GM19351 (cell line): ENCODE results near the gene SLC2A14.
"Not testable (repeated sequence)": the region's sequence is repeated elsewhere in the genome, so short reads cannot be mapped to it uniquely, and the experiment has no call there.

Experiments
- ATAC-seq: cut with Tn5 transposase; IDR thresholded peaks from one replicate; pipeline ENCODE4 v1.9.1; 2021; ENCODE audit warnings: mild to moderate bottlenecking, moderate library complexity; ENCODE audit not compliant: unreplicated experiment

The SLC2A14 gene

GRCh38 chr12:7872566-7873319 lies at the start of gene SLC2A14:
TSS of gene SLC2A14 (minus strand) at chr12:7872915. CDS start at chr12:7869880, 3,035 bp downstream.
- ATAC-seq: no peak

- not testable (repeated sequence) for ATAC-seq
Observed at GRCh38 chr12:7921181-7921580, 48.5 kb upstream of the SLC2A14 start.

- not testable (repeated sequence) for ATAC-seq
Observed at GRCh38 chr12:7918268-7918590, 45.5 kb upstream of the SLC2A14 start.

- no peak for ATAC-seq
Observed at GRCh38 chr12:7917392-7918267, 44.9 kb upstream of the SLC2A14 start.

GRCh38 chr12:7916936-7917335 lies 44.2 kb upstream of the SLC2A14 start:
- ATAC-seq: no peak

GRCh38 chr12:7915661-7916403 lies 43.1 kb upstream of the SLC2A14 start:
- no peak for ATAC-seq

GRCh38 chr12:7910106-7910505 lies 37.4 kb upstream of the SLC2A14 start:
- ATAC-seq: not testable (repeated sequence)

GRCh38 chr12:7907009-7907408 lies 34.3 kb upstream of the SLC2A14 start:
- ATAC-seq: no peak

- not testable (repeated sequence) for ATAC-seq
Observed at GRCh38 chr12:7906303-7906702, 33.6 kb upstream of the SLC2A14 start.

- not testable (repeated sequence) for ATAC-seq
Observed at GRCh38 chr12:7905600-7906125, 32.9 kb upstream of the SLC2A14 start.

- no peak for ATAC-seq
Observed at GRCh38 chr12:7905071-7905470, 32.4 kb upstream of the SLC2A14 start.

GRCh38 chr12:7902416-7902815 lies 29.7 kb upstream of the SLC2A14 start:
- not testable (repeated sequence) for ATAC-seq

GRCh38 chr12:7899755-7900154 lies 27.0 kb upstream of the SLC2A14 start:
- no peak for ATAC-seq

GRCh38 chr12:7896726-7897125 lies 24.0 kb upstream of the SLC2A14 start:
- ATAC-seq: not testable (repeated sequence)

GRCh38 chr12:7892186-7892980 lies 19.7 kb upstream of the SLC2A14 start:
- no peak for ATAC-seq

- no peak for ATAC-seq
Observed at GRCh38 chr12:7884689-7885088, 12.0 kb upstream of the SLC2A14 start.

GRCh38 chr12:7881736-7882120 lies 9.0 kb upstream of the SLC2A14 start:
- ATAC-seq: not testable (repeated sequence)

- ATAC-seq: not testable (repeated sequence)
Observed at GRCh38 chr12:7880952-7881735, 8.4 kb upstream of the SLC2A14 start.

- ATAC-seq: no peak
Observed at GRCh38 chr12:7879246-7879645, 6.5 kb upstream of the SLC2A14 start.
